IPS DF 6.9 (cell line): Measurements from ENCODE around the gene LPGAT1.
"Not testable (repeated sequence)": the region's sequence is repeated elsewhere in the genome, so short reads cannot be mapped to it uniquely, and the experiment has no call there.

Experiments used
- DNase-seq: peaks from one replicate; pipeline ENCODE4 v3.0.0-alpha.2; 2013; ENCODE audit warnings: low read depth, low spot score
- H3K27ac ChIP-seq: one replicate; pipeline ENCODE4 v1.5.1; 2013; ENCODE audit warnings: low read length, control low read depth
- H3K27me3 ChIP-seq: 2 replicates; pipeline ENCODE4 v1.6.1; 2013; ENCODE audit warnings: mild to moderate bottlenecking, low read length; ENCODE audit not compliant: control insufficient read depth, insufficient read depth
- H3K36me3 ChIP-seq: 2 replicates; pipeline ENCODE4 v1.6.1; 2013; ENCODE audit warnings: low read length; ENCODE audit not compliant: control insufficient read depth, insufficient read depth
- H3K4me1 ChIP-seq: 2 replicates; pipeline ENCODE4 v1.6.1; 2013; ENCODE audit warnings: low read length; ENCODE audit not compliant: control insufficient read depth, insufficient read depth
- H3K4me3 ChIP-seq: 2 replicates; pipeline ENCODE4 v1.5.1; 2013; ENCODE audit warnings: mild to moderate bottlenecking, low read length
- H3K9me3 ChIP-seq: 2 replicates; pipeline ENCODE4 v1.6.1; 2013; ENCODE audit warnings: low read length, inconsistent platforms; ENCODE audit not compliant: control insufficient read depth, insufficient read depth
- WGBS: extraction: QIAGEN DNeasy Blood & Tissue Kit; methylation state at CpG from one replicate; pipeline ENCODE4 v1.1.7; 2013; ENCODE audit warnings: mixed read lengths, missing lambda C conversion rate; ENCODE audit not compliant: insufficient read length, insufficient coverage; 5-methylcytosine and 5-hydroxymethylcytosine counted together

Gene LPGAT1

GRCh38 chr1:211703812-211704537 is 126.6 kb downstream of the LPGAT1 start:
- no peaks in the 10 kb centered on the region for H3K36me3 ChIP-seq
- peaks cover 2% of the 10 kb centered on the region; the same call in 1 of the 2 replicates for H3K27me3 ChIP-seq
- H3K9me3 ChIP-seq: no peaks in the 10 kb centered on the region
- no peak for DNase-seq
- no CpG with 5 or more reads among the region's 11 CpGs for WGBS
- no peak overlapping the region for H3K4me3 ChIP-seq
- no peaks in the 10 kb centered on the region for H3K4me1 ChIP-seq
- no peak overlapping the region for H3K27ac ChIP-seq

- Histone ChIP-seq H3K27ac (no peak overlapping the region), H3K4me3 (no peak overlapping the region), H3K4me1 (no peaks in the 10 kb centered on the region), H3K9me3 (no peaks in the 10 kb centered on the region), H3K36me3 (no peaks in the 10 kb centered on the region), H3K27me3 (peaks cover 2% of the 10 kb centered on the region; the same call in 1 of the 2 replicates)
- no peak for DNase-seq
- WGBS: no CpG with 5 or more reads among the region's 6 CpGs
Observed at GRCh38 chr1:211701733-211702132, 128.8 kb downstream of the LPGAT1 start.

- H3K27me3 ChIP-seq: peaks cover 2% of the 10 kb centered on the region; the same call in 1 of the 2 replicates
- H3K4me3 ChIP-seq: peak overlapping the region; percentile 73; the same call in 1 of the 2 replicates
- no CpG with 5 or more reads among the region's 16 CpGs for WGBS
- DNase-seq: no peak
- no peak overlapping the region for H3K27ac ChIP-seq
- no peaks in the 10 kb centered on the region for H3K9me3 ChIP-seq
- H3K36me3 ChIP-seq: no peaks in the 10 kb centered on the region
- H3K4me1 ChIP-seq: no peaks in the 10 kb centered on the region
Observed at GRCh38 chr1:211699059-211699458, 131.5 kb downstream of the LPGAT1 start.

GRCh38 chr1:211698161-211699026 is 132.2 kb downstream of the LPGAT1 start:
- peak overlapping the region; percentile 73; the same call in 1 of the 2 replicates for H3K4me3 ChIP-seq
- H3K9me3 ChIP-seq: no peaks in the 10 kb centered on the region
- no CpG with 5 or more reads among the region's 29 CpGs for whole genome bisulfite sequencing
- H3K27me3 ChIP-seq: peaks cover 2% of the 10 kb centered on the region; the same call in 1 of the 2 replicates
- H3K36me3 ChIP-seq: no peaks in the 10 kb centered on the region
- no peak overlapping the region for H3K27ac ChIP-seq
- H3K4me1 ChIP-seq: no peaks in the 10 kb centered on the region
- DNase-seq: peak; percentile 39

- Histone ChIP-seq H3K4me3 (no peak overlapping the region), H3K27ac (no peak overlapping the region), H3K9me3 (no peaks in the 10 kb centered on the region), H3K4me1 (no peaks in the 10 kb centered on the region), H3K27me3 (peaks cover 2% of the 10 kb centered on the region; the same call in 1 of the 2 replicates), H3K36me3 (no peaks in the 10 kb centered on the region)
- WGBS: no CpG with 5 or more reads among the region's 1 CpG
- DNase-seq: no peak
Observed at GRCh38 chr1:211697356-211697755, 133.2 kb downstream of the LPGAT1 start.

GRCh38 chr1:211695135-211695816 is 135.3 kb downstream of the LPGAT1 start:
- no peak overlapping the region for H3K4me3 ChIP-seq
- DNase-seq: no peak
- peaks cover 2% of the 10 kb centered on the region; the same call in 1 of the 2 replicates for H3K27me3 ChIP-seq
- H3K9me3 ChIP-seq: no peaks in the 10 kb centered on the region
- no peak overlapping the region for H3K27ac ChIP-seq
- no peaks in the 10 kb centered on the region for H3K36me3 ChIP-seq
- H3K4me1 ChIP-seq: no peaks in the 10 kb centered on the region
- no CpG with 5 or more reads among the region's 10 CpGs for WGBS

- H3K9me3 ChIP-seq, H3K27ac ChIP-seq, H3K36me3 ChIP-seq, H3K4me3 ChIP-seq, H3K4me1 ChIP-seq, H3K27me3 ChIP-seq, DNase-seq: not testable (repeated sequence)
- no CpG with 5 or more reads among the region's 5 CpGs for WGBS
Observed at GRCh38 chr1:211693911-211694310, 136.7 kb downstream of the LPGAT1 start.
